Activated T-cell treated with anti-CD3 and anti-CD28 coated beads, Interleukin-2, amount 50 U/mL, for 48 hours (primary cell): ENCODE measurements around the gene LONP2.

Experiments
- DNase-seq, 2 experiments: peaks; one replicate each; pipeline ENCODE4 v3.0.0-alpha.2; 2020

The LONP2 gene

DNA sequence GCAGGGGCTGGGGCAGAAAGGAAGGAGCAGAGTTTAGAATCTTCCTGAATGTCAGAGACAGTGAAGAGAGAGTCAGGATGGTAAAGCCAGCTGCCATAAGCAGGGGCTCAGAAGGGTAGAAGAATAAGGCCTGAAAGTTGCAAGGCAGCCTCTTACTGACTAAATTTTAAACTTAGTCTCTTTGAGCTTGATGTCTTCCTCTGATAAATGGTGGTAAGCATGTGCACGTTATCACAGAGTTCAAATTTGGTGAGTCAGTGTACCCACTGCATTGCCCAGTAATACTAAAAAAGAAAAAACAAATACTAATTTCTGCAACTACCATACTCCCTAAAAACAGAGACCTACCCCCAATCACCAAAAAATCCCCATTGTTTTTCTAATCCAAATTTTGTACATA lies 96.0 kb downstream of the LONP2 start:
- DNase-seq, result no peak

DNA sequence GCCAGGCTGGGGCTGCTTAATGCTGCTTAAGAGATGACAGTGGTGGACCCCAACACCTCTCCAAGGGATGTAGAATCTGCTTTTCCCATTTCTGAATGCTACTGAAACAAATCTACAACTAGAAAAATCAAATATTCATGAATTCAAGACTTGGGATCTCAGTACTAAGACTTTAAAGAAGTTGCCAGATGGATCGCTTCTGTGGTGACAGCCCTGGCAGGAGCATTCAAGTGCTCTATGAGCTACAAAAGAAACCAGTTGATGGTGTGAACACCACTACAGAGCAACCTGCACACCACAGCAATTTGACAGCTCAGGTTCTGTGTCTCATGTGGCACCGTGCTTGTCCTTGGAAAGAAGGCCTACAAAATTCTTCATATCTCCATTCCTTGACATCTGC lies 98.5 kb downstream of the LONP2 start:
- no peak for DNase-seq

DNA sequence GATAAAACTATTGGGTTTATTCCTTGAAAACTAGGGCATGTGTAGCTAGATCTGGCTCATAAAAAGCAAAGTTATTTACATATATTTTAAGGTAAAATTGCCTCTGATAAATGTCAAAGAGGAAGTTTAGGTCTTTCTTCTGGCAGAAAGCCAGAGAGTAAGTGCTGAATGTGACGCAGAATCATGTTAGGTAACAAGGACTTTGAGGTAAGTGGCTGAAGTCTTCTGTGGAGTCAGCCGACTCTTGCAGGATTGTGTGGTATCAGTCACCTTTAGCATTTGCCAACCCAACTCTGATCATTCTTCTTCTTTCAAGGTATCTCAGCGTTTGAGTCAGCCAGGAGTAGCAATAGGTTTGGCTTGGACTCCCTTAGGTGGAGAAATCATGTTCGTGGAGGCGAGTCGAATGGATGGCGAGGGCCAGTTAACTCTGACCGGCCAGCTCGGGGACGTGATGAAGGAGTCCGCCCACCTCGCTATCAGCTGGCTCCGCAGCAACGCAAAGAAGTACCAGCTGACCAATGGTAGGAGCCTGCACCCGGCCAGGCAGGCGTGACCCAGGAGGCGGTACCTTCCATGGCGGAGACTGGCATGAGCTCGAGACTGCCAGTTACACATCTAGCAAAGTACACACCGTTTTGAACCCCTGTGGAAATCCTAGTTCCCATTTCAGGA lies 103.2 kb downstream of the LONP2 start:
- DNase-seq, result no peak

GRCh38 chr16:48347980-48348379 lies 103.9 kb downstream of the LONP2 start:
- no peak for DNase-seq

- peak in 1 of 2 experiments; percentile 44 for DNase-seq
Measured at GRCh38 chr16:48350736-48351135, 106.6 kb downstream of the LONP2 start.

GRCh38 chr16:48352648-48353390 lies 108.7 kb downstream of the LONP2 start:
- DNase-seq, result no peak

- peak; percentile 62 to 71 for DNase-seq
Measured at GRCh38 chr16:48353565-48354163, 109.6 kb downstream of the LONP2 start.

DNA sequence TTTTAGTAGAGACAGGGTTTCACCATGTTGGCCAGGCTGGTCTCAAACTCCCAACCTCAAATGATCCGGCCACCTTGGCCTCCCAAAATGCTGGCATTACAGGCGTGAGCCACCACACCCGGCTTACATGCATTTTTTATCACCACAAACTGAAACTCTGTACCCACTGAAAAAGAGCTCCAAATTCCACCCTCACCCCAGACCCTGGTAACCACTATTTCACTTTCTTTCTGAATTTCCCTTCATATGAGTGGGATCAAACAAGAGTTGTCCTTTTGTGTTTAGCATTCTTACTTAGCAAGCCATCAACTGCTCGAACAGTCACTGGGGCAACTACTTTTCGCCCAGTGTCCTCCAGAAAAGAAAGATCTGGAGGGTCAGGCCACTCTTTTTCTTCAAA lies 110.3 kb downstream of the LONP2 start:
- peak in 1 of 2 experiments; percentile 31 for DNase-seq

DNA sequence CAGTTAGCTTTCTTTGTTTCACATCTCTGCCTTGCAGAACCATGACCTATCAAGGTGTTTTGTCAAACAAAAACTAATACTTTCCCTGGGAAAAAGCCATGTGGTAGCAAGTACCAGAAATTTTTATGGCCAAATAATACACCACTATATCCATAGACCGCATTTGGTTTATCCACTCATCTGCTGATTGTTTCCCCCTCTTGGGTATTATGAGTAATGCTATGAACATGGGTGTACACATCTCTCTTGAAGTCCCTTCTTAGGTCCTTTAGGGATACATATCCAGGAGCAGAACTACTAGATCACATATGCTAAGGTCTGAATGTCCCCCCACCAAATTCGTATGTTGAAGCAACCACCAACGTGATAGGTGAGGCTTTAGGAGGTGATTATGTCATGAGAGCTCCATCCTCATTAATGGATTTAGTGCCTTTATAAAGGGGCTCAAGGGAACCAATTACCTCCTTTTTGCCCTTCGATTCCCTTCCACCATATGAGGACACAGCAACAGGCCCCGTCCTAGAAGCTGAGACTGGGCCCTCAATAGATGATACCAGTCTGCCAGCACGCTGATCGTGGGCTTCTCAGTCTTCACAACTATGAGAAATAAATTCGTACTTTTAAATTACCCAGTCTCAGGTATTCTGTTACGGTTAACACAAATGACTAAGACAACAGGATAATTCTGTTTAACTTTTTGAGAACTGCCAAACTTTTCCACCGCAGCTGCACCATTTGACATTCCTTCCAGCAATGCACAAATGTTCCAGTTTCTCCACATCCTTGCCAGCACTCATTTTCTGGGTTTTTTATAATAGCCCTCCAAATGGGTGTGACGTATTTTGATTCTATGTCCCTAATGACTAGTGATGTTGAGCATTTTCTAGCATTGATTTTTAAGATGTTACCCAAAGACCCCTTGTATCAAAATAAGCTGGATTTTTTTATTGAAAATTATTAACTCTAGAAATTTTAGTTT lies 111.1 kb downstream of the LONP2 start:
- DNase-seq, result no peak

DNA sequence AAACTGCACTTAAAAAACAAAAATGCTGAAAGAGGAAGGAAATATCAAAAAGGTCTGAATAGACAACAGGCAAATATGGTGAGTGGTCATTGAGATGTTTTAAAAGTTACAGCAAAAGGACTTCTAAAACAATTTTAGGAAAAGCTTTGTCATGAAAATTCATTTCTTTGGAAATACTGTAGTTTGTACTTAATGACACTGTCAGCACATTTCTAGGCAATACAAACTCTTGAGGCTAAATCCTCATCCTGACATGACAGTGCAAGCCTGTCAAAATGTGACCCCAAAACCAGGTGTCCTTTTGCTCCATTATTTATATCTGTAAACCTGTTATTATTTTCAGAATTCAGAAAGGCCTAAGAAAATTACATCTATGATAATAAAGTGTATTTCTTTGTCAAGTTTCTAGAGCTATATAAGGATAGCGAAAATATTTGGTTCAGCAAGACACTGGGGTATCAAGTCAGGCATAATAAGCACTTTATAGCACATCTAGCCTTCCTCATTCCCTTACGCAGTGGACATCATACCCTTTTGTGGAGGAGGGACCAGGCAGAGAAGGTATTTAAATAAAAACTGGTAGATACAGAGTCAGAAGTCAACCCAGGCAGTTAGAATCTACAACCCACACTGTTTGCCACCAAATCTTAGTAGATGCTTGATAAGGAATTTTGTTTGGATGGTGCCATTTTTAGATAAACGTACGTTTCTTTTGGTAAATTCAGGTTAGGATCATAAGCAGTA lies 112.7 kb downstream of the LONP2 start:
- no peak for DNase-seq

- DNase-seq, result no peak
Measured at GRCh38 chr16:48358419-48358818, 114.3 kb downstream of the LONP2 start.

GRCh38 chr16:48359983-48360382 lies 115.9 kb downstream of the LONP2 start:
- no peak for DNase-seq

DNA sequence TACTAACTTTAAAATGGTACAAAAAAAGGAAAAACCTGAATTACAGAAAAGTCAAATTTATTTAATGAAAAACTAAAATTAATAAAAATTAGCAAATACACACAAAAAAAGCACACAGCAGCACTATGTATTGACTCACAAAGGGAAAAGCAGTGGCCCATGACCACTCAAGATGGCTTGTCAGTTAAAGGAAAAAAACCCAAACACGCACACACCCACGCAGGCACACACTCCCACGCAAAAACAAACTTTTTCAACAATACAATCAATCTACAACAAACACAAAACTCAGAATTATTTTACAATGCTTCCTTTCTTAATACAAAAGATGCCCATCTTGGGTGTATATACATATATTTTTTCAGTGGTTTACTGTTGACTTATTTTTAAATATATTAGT lies 116.9 kb downstream of the LONP2 start:
- no peak for DNase-seq

- DNase-seq, result no peak
Measured at GRCh38 chr16:48361540-48362144, 117.5 kb downstream of the LONP2 start.

GRCh38 chr16:48365025-48365600 lies 121.0 kb downstream of the LONP2 start:
- no peak for DNase-seq

- DNase-seq, result peak; percentile 86 to 90
Measured at GRCh38 chr16:48365601-48366164, 121.6 kb downstream of the LONP2 start.

DNA sequence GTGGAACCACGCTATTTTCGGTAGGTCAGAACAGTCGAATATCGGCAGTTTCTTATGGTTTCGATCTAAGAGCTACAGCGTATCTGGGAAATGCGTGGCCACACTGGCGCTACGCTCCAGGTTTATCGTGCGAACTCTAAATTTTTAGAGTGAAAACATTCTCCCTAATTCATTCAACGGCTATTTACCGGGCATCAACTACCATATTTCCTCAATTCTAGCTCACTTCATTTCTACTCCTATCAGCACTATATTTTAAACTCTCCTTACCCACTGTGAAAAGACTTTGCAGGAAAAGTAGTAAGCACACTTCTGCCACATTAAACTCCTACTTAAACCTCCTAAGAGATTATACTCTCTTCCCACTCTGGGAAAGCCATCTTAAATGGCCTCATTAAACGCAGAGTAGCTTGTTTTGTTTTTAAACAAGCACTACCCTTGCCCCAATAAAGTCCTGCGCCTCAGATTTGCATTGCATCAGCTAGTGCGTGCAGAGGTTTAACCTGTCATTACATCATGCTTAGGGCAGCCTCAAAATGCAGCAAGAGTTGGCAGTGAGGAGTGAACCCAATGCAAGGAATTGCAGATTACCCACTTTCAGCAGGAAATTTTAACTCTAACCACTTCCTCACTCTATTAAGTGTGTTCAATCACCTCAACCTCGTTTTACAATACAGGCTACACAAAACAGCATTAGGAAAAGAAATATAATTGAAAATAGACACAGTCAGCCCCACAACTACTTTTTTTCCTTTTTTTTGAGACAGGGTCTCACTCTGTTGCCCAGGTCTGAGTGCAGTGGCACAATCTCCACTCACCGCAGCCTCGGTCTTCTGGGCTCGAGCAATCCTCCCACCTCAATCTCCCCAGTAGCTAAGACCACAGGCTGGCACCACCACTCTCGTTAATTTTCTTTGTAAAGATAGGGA lies 122.3 kb downstream of the LONP2 start:
- DNase-seq, result peak; percentile 51 to 59

- no peak for DNase-seq
Measured at GRCh38 chr16:48367441-48368049, 123.4 kb downstream of the LONP2 start.

- no peak for DNase-seq
Measured at GRCh38 chr16:48369765-48370164, 125.7 kb downstream of the LONP2 start.
